ENCODE data around the gene STAMBP.
A peak's percentile ranks its signal among the peaks of the same experiment; 100 is the strongest.

DNA sequence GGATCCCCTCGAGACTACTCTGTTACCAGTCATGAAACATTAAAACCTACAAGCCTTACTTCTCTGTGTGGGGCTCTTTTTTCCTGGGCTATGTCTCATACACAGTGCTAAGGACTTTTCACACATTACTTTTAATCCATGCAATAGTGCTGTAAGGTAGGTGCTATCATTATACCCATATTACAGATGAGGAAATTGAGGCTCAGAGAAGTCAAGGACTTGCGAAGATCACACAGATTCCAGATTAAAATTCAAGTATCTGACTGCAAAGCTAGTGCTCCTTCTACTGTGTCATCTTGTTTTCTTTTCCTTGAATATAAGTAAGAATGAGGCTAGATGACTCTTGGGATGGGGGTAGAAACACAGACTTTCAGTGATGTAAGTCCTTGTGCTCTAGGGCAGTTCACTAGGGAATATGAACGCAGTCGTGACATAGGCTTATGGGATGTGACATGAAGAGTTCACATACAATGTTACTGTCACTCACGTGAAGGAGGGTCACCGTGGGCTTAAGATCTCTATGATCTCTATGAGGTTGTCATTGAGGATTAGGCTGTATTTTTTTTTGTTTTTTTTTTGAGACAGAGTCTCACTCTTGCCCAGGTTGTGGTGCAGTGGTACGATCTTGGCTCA, 91.0 kb downstream of the STAMBP start:
- TF ChIP-seq, protein P1, sequence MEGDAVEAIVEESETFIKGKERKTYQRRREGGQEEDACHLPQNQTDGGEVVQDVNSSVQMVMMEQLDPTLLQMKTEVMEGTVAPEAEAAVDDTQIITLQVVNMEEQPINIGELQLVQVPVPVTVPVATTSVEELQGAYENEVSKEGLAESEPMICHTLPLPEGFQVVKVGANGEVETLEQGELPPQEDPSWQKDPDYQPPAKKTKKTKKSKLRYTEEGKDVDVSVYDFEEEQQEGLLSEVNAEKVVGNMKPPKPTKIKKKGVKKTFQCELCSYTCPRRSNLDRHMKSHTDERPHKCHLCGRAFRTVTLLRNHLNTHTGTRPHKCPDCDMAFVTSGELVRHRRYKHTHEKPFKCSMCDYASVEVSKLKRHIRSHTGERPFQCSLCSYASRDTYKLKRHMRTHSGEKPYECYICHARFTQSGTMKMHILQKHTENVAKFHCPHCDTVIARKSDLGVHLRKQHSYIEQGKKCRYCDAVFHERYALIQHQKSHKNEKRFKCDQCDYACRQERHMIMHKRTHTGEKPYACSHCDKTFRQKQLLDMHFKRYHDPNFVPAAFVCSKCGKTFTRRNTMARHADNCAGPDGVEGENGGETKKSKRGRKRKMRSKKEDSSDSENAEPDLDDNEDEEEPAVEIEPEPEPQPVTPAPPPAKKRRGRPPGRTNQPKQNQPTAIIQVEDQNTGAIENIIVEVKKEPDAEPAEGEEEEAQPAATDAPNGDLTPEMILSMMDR (IDR thresholded peaks at IDR 0.05): no peak
- peak in 2 of 3 donors; percentile 4 to 44 for TF ChIP-seq POLR2AphosphoS5 (IDR thresholded peaks at IDR 0.05)
- no peak for TF ChIP-seq POLR2A (IDR thresholded peaks at IDR 0.05)
